Measurements from ENCODE around the gene ZFP36L1.

The ZFP36L1 gene

DNA sequence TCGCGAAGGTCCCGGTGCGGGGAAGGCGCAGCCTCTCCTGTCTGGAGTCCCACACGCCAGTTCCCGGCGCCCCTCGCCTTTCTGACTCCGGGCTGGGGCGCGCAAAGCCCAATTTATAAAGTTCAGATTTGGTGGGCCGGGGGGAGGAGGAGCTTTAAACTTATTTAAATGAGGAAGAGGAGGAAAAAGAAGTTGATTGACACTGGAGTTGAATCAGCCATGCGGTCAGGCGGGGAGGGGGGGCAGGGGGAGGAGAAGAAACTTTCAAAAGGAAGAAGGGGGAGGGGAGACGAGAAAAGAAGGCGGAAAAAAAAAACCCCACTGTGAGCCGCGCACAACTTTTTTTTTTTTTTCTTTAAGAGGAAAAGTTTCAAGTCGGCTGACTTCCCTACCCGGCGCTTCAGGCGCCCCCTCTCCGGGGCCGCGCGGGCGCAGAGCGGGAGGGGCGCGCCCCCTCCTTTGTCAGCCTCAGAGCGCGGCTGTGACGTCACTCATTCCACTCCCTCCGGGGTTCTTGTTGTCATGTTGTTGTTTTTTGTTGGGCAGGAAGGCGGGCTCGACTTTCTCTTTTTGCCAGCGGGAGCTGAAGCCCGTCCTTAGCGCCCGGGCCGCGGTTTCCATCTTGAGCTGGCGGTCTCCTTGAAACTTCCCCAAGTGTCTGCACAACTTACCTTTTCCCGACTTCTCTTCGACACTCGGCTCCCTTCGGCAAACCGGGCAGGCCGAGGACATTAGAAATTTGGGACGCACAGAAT, at the start of gene ZFP36L1:
Gene ZFP36L1, minus strand, starts transcription at position 89 of the 755 bp plus-strand sequence. CDS start 129 bp downstream, outside the sequence.
- DNase-seq (ENCODE audit: low read depth in 2 of 2): peak; percentile 79 to 84

- no peak for DNase-seq (ENCODE audit: low read depth in 2 of 2)
Observed at GRCh38 chr14:68842298-68842697, 49.4 kb upstream of the ZFP36L1 start.

- no peak for DNase-seq (ENCODE audit: low read depth in 2 of 2)
Observed at GRCh38 chr14:68841016-68841809, 48.3 kb upstream of the ZFP36L1 start.

GRCh38 chr14:68840454-68840853, 47.6 kb upstream of the ZFP36L1 start:
- DNase-seq (ENCODE audit: low read depth in 2 of 2): no peak

DNA sequence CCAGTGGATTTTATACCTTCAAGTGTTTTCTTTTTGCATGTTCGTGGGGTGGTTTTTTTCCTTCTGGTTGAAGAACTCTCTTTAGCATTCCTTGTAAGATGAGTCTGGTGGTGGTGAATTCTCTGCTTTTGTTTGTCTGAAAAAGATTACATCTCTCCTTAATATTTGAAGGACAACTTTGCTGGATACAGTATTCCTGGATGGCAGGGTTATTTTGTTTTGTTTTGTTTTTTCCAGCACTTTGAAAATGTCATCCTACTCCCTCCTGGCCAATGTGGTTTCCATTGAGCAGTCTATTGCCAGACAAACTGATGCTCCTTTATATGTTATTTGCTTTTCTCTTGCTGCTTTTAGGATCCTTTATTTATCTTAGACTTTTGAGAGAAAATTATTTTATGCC, 43.2 kb upstream of the ZFP36L1 start:
- no peak for DNase-seq (ENCODE audit: low read depth in 2 of 2)

DNA sequence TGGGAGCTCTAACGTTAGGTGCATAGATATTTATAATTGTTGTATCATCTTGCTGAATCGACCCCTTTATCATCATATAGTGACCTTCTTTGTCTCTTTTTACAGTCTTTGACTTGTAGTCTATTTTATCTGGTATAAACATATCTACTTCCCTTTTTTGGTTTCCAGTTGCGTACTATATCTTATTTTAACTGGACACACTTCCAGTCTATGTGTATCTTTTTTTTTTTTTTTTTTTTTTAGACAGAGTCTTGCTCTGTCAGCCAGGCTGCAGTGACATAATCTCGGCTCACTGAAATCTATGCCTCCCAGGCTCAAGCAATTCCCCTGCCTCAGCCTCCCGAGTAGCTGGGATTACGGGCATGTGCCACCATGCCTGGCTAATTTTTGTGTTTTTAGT, 41.9 kb upstream of the ZFP36L1 start:
- no peak for DNase-seq (ENCODE audit: low read depth in 2 of 2)

DNA sequence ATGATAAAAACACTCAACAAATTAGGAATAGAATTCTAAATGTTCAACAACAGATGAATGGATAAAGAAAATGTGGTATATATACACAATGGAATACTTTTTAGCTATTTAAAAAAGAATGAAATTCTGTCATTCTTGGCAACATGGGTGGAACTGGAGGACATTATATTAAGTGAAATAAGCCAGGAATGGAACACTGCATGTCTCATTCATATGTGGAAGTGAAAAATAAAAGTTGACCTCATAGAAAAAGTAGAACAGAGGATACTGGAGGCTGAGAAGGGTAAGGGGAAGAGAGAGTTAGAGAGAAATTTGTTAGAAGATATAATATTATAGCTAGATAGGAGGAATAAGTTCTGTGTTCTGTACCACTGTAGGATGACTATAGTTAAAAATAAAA, 35.8 kb upstream of the ZFP36L1 start:
- no peak for DNase-seq (ENCODE audit: low read depth in 2 of 2)

- DNase-seq (ENCODE audit: low read depth in 2 of 2): no peak
Observed at GRCh38 chr14:68825729-68826128, 32.9 kb upstream of the ZFP36L1 start.

DNA sequence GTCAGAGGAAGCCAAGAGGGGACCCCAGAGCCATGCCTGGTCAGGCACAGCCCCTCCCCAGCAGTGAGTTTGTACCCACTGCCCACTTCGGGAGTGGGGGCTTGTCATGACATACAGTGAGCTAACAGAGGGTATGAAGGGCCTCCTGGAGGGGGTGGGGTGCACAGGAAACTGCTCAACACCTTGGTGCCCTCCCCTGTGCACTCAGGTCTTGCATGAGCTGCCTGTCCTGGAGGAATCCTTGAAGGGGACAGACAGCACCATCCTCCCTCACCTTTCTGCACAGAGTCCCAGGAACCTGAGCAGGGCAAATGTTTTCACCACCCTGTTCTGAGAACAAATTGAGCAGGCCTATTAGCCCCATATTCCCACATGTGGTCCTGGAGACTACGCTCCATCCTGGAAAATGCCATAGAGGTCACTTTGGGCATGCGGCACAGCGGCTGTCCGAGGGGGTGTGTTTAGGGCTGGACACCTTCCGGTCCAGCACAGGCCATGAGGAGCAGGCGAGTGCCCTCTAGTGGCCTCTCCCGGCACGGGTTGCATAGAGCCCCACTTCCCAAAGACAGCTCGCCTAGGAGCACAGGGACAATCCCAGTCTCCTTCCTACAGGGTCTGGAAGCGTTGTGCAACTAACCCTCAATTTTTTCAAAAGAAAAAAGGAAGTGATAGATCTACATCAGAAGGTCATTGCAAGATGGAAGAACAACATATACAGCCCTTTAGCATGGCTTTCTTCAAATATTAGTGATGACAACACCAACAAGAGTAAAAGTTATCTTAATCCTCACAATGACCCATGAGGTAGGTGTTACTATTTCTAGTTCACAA, 31.9 kb upstream of the ZFP36L1 start:
- DNase-seq (ENCODE audit: low read depth in 2 of 2): no peak

DNA sequence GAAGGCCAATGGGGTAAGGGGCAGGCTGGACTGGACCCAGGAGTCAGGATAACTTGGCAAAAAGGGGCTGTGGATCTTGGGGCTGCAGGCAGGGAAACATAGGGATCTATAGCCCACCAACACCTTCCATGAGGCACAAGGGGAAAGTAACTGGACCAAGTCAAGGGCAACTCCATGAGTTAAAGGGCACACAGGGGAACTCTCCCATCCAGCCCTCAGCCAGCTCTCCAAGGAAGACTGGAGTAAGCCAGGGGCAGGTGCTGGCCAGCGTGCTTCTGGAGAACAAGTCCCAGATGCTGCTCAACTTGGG, 31.3 kb upstream of the ZFP36L1 start:
- no peak for DNase-seq (ENCODE audit: low read depth in 2 of 2)

DNA sequence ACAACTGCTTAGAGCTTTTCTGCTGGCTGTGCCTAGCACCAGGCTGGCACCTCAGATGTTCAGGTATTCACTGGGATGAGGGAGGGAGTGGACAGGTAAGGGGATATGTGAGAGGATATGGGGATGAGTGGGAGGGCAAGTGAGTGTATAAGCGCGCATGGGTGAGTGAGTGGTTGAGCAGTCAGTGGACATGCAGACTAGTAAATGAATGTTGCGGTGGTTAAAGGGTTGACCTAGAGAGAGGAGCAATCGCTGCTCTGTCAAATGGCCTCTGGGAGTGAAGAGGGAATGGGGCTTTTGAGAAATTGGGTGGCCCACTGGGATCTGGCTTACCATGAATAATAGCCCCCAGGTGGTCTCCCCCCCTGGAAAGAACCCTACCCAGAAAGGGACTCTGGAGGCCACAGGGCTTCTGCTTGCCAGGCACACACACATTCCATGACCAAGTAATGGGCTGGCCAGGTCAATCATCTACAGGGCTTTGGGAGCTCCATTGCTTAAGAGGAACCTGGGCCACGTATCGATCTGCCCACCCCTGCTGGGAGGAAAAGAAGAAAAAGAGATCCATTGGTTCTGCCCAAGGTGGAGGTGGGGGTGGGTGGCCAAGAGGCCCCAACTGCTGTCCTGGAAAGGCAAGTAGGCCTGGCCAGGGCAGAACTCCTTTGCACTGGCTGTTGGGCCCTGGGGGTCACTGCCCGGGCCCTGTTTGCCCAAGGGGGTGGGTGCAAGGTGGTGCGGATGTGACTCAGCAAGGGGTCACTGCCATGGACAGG, 30.8 kb upstream of the ZFP36L1 start:
- DNase-seq (ENCODE audit: low read depth in 2 of 2): no peak

- DNase-seq (ENCODE audit: low read depth in 2 of 2): no peak
Observed at GRCh38 chr14:68822926-68823325, 30.1 kb upstream of the ZFP36L1 start.

GRCh38 chr14:68822132-68822651, 29.3 kb upstream of the ZFP36L1 start:
- DNase-seq (ENCODE audit: low read depth in 2 of 2): no peak

DNA sequence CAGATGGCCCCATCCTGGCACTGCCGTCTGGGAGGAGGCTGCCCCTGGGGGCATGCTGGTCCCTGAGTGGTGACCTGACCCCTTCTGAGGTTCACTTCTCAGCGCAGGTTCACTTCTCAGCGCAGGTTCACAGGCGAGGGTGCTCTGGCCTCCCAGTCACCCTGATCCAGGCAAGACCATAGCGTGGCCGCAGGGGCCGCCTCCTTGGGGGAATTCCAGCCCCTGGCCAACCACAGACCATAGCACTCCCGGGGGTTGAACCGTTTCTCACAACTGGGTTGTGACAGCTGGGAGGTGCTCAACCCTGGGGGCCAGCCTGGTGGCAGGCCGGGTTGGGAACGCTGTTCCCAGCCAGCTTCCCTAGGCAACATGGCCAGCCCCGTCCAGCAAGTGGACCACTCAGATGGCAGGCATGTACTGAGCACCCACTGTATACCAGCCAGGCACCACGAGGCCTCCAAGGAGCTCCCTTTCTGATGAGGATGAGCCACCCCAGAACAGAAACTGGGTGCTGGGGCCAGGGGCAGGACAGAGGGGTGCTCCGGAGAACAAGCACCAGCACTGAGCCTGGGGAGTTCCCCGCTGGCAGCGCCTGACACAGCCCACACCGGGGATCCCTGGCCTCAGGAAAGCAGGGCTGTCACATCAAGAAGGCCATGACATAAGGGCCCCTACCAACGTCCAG, 28.3 kb upstream of the ZFP36L1 start:
- DNase-seq (ENCODE audit: low read depth in 2 of 2): no peak

- no peak for DNase-seq (ENCODE audit: low read depth in 2 of 2)
Observed at GRCh38 chr14:68820536-68820935, 27.7 kb upstream of the ZFP36L1 start.

DNA sequence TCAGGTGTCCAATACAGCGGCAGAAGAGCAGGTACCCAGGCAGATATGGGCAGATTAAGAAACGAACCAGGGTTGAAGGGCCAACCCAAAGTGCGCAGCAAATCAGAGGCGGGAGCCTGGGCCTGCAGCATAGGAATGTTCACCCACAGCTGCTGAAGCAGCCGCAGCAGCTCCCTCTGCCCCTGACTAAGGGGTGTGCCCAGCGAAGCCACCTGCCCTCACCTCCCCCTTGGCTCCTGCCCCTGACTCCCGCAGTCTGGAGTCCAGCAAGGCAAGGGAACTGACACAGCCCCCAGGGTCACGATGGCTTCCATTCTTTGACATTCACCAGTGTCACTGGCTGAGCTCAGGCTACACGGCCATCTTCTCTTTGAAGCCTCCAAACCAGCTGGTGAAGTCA, 27.3 kb upstream of the ZFP36L1 start:
- no peak for DNase-seq (ENCODE audit: low read depth in 2 of 2)

- DNase-seq (ENCODE audit: low read depth in 2 of 2): peak in 1 of 2 experiments; percentile 38
Observed at GRCh38 chr14:68819260-68819691, 26.4 kb upstream of the ZFP36L1 start.

DNA sequence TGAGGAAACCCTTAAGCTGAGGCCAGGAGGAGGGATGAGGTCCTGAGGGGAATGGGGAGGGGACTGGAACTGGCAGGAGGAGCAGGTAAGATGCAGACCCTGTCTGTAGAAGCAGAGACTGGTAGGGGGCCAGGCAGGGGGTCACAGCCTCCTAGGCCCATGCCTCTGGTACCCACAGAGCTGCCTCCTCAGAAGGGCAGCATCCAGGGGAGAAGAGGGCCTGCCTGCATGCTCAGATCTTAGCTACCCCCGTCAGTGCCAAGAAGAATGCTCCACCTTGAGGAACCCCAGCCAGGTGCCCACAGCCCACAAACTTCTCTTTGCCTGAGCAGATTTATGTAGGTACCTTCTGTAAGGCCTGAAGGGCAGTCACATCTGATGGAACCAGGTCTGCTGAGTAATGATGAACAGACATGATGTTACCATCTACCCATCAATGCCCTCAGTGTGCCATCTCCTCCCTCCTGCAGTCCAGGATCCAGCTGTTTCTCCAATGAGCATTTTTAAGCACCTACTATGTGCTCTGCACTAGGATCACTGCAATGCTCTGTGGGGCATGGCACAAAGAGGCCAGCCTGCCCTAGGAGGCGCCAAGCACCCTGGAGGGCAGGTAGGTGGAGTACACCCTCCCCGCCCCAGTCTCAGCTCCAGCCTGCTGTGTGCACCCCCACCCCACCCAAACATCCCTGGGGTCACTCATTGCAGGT, 24.8 kb upstream of the ZFP36L1 start:
- no peak for DNase-seq (ENCODE audit: low read depth in 2 of 2)

- DNase-seq (ENCODE audit: low read depth in 2 of 2): no peak
Observed at GRCh38 chr14:68816943-68817430, 24.1 kb upstream of the ZFP36L1 start.
